Measurements from ENCODE around the gene CNTNAP2. TPM values are rescaled to one million over a fixed set of nuclear protein-coding genes. Genes with fewer than 3 reads are reported as not detected.
"Not testable (repeated sequence)": the region's sequence is repeated elsewhere in the genome, so short reads cannot be mapped to it uniquely, and the experiment has no call there.

Gene CNTNAP2
- total RNA-seq, 1 experiment from 2014 or later, result 60.0 TPM

DNA sequence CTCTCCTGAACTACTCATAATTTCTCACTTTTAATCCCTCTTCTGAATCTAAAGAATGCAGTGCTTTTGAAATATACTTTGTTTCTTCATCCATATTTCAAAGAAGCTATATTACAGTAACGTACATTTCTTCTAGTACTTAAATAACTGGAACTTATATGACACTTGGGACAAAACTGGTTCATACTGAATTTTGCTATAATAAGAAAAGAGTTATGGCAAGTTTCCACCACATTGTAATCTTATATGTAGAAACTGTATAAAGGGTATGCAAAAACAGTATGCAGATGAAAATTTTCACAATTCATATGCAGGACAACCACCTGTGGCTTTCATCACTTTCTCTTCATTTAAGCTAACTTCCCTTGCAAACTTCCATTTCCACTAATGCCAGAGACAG is 785.7 kb downstream of the CNTNAP2 start:
- no peak for DNase-seq (ENCODE audit: low spot score)
- ChIA-PET POLR2A (ENCODE audit: low non-redundant PET) (no interaction called here), CTCF (no interaction called here)
- intact Hi-C loops (cut with micrococcal nuclease; ENCODE audit: unreplicated experiment), result no loop called here
- H3K27me3 ChIP-seq (replicated peaks; ENCODE audit: insufficient read depth, low read depth, low read length, poor library complexity), result no peaks in the 10 kb centered on the region
- H3K36me3 ChIP-seq (ENCODE audit: insufficient read depth, low read length, poor library complexity, severe bottlenecking), result no peaks in the 10 kb centered on the region
- no peak overlapping the region for H3K4me3 ChIP-seq (ENCODE audit: low read depth, low read length, poor library complexity, severe bottlenecking)
- TF ChIP-seq, protein P1, sequence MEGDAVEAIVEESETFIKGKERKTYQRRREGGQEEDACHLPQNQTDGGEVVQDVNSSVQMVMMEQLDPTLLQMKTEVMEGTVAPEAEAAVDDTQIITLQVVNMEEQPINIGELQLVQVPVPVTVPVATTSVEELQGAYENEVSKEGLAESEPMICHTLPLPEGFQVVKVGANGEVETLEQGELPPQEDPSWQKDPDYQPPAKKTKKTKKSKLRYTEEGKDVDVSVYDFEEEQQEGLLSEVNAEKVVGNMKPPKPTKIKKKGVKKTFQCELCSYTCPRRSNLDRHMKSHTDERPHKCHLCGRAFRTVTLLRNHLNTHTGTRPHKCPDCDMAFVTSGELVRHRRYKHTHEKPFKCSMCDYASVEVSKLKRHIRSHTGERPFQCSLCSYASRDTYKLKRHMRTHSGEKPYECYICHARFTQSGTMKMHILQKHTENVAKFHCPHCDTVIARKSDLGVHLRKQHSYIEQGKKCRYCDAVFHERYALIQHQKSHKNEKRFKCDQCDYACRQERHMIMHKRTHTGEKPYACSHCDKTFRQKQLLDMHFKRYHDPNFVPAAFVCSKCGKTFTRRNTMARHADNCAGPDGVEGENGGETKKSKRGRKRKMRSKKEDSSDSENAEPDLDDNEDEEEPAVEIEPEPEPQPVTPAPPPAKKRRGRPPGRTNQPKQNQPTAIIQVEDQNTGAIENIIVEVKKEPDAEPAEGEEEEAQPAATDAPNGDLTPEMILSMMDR (conservative IDR thresholded peaks at IDR 0.05; ENCODE audit: low read depth, low read length), result no peak
- no peak for TF ChIP-seq EZH2 (IDR thresholded peaks at IDR 0.05; ENCODE audit: borderline replicate concordance, low read depth, low read length, poor library complexity, severe bottlenecking)
- no peak overlapping the region for H3K27ac ChIP-seq (ENCODE audit: low read depth, low read length, poor library complexity, severe bottlenecking)
- H3K4me1 ChIP-seq (ENCODE audit: insufficient read depth, low read length, poor library complexity, severe bottlenecking), result peaks cover 4% of the 10 kb centered on the region
- BruUV-seq (replicated peaks), result no TSS peak
- H3K9me3 ChIP-seq (ENCODE audit: low read depth, low read length, poor library complexity, severe bottlenecking), result no peaks in the 10 kb centered on the region

DNA sequence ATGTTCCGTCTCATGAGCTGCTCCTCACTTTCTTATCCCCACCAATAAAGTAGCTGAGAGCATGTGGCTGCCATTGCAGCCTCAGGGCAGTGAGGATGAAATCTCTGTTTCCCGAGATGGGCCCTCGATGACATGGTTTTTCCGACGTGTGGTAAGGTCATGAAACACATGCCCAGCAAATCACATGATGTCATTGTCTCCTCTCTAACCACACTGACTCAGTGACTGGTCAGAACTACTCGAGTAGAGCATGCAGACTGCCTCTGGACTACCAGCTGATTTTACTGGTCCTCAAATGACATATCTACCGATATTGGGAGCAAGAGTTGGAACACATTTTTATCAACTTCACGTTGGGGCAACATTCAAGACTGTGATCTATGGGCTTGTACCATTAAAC is 786.1 kb downstream of the CNTNAP2 start:
- Histone ChIP-seq H3K9me3 (ENCODE audit: low read depth, low read length, poor library complexity, severe bottlenecking) (no peaks in the 10 kb centered on the region), H3K4me3 (ENCODE audit: low read depth, low read length, poor library complexity, severe bottlenecking) (no peak overlapping the region), H3K4me1 (ENCODE audit: insufficient read depth, low read length, poor library complexity, severe bottlenecking) (peaks cover 4% of the 10 kb centered on the region), H3K36me3 (ENCODE audit: insufficient read depth, low read length, poor library complexity, severe bottlenecking) (no peaks in the 10 kb centered on the region), H3K27me3 (replicated peaks; ENCODE audit: insufficient read depth, low read depth, low read length, poor library complexity) (no peaks in the 10 kb centered on the region), H3K27ac (ENCODE audit: low read depth, low read length, poor library complexity, severe bottlenecking) (no peak overlapping the region)
- POLR2A ChIA-PET (ENCODE audit: low non-redundant PET), result no interaction called here
- intact Hi-C loops (cut with micrococcal nuclease; ENCODE audit: unreplicated experiment), result no loop called here
- TF ChIP-seq, protein P1 (conservative IDR thresholded peaks at IDR 0.05; ENCODE audit: low read depth, low read length), result no peak
- TF ChIP-seq EZH2 (IDR thresholded peaks at IDR 0.05; ENCODE audit: borderline replicate concordance, low read depth, low read length, poor library complexity, severe bottlenecking), result no peak
- no peak for DNase-seq (ENCODE audit: low spot score)
- CTCF ChIA-PET, result no interaction called here
- no TSS peak for BruUV-seq (replicated peaks)

DNA sequence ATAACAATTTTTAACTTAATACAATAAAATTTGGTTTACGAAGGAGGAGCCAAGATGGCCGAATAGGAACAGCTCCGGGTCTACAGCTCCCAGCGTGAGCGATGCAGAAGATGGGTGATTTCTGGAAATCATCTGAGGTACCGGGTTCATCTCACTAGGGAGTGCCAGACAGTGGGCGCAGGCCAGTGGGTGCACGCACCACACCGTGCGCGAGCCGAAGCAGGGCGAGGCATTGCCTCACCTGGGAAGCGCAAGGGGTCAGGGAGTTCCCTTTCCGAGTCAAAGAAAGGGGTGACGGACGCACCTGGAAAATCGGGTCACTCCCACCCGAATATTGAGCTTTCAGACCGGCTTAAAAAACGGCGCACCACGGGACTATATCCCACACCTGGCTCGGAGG is 789.1 kb downstream of the CNTNAP2 start:
- H3K4me3 ChIP-seq (ENCODE audit: low read depth, low read length, poor library complexity, severe bottlenecking); H3K27me3 ChIP-seq (replicated peaks; ENCODE audit: insufficient read depth, low read depth, low read length, poor library complexity); H3K27ac ChIP-seq (ENCODE audit: low read depth, low read length, poor library complexity, severe bottlenecking); intact Hi-C loops (cut with micrococcal nuclease; ENCODE audit: unreplicated experiment); DNase-seq (ENCODE audit: low spot score); CTCF ChIA-PET; H3K4me1 ChIP-seq (ENCODE audit: insufficient read depth, low read length, poor library complexity, severe bottlenecking); H3K9me3 ChIP-seq (ENCODE audit: low read depth, low read length, poor library complexity, severe bottlenecking); H3K36me3 ChIP-seq (ENCODE audit: insufficient read depth, low read length, poor library complexity, severe bottlenecking); BruUV-seq (replicated peaks); POLR2A ChIA-PET (ENCODE audit: low non-redundant PET): not testable (repeated sequence)

DNA sequence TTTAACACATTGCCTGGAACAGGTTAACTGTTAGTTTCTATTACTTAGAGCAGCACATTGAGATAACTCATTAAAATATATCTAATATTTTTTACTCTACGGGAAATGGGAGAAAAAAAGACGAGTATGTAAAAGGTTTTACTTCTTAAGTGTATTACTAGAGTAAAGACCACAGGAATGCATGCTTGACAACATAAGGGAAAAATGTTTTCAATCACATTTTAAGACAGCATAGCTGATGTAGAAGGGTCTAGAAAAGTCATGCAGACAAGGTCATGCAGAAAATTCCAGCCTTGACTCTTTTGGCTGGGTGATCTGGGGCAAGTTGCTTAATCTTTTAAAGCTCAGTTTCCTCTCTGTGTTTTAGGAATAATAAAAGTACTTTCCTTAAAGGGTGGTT is 806.2 kb downstream of the CNTNAP2 start:
- Histone ChIP-seq H3K36me3 (ENCODE audit: insufficient read depth, low read length, poor library complexity, severe bottlenecking) (no peaks in the 10 kb centered on the region), H3K4me1 (ENCODE audit: insufficient read depth, low read length, poor library complexity, severe bottlenecking) (no peaks in the 10 kb centered on the region), H3K9me3 (ENCODE audit: low read depth, low read length, poor library complexity, severe bottlenecking) (no peaks in the 10 kb centered on the region), H3K27me3 (replicated peaks; ENCODE audit: insufficient read depth, low read depth, low read length, poor library complexity) (no peaks in the 10 kb centered on the region), H3K4me3 (ENCODE audit: low read depth, low read length, poor library complexity, severe bottlenecking) (no peak overlapping the region), H3K27ac (ENCODE audit: low read depth, low read length, poor library complexity, severe bottlenecking) (no peak overlapping the region)
- TF ChIP-seq EZH2 (IDR thresholded peaks at IDR 0.05; ENCODE audit: borderline replicate concordance, low read depth, low read length, poor library complexity, severe bottlenecking), result no peak
- TF ChIP-seq, protein P1 (conservative IDR thresholded peaks at IDR 0.05; ENCODE audit: low read depth, low read length), result no peak
- intact Hi-C loops (cut with micrococcal nuclease; ENCODE audit: unreplicated experiment), result no loop called here
- BruUV-seq (replicated peaks), result no TSS peak
- DNase-seq (ENCODE audit: low spot score), result no peak
- POLR2A ChIA-PET (ENCODE audit: low non-redundant PET), result no interaction called here
- CTCF ChIA-PET, result no interaction called here
